Measurements from ENCODE around the gene NEO1.

The NEO1 gene

DNA sequence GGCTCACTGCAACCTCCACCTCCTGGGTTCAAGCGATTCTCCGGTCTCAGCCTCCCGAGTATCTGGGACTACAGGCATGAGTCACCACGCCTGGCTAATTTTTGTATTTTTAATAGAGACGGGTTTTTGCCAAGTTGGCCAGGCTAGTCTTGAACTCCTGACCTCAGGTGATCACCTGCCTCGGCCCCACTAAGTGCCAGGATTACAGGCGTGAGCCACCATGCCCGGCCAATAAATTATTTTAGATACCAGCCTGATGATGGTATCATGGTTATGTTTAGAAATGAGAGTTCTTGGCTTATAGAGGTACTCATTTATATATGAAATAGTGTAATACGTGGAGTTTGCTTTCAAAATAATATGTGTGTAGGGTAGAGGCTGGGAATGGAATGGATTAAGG lies 119.4 kb downstream of the NEO1 start:
- DNase-seq (ENCODE audit: low read depth): no peak
- TF ChIP-seq, protein P1, sequence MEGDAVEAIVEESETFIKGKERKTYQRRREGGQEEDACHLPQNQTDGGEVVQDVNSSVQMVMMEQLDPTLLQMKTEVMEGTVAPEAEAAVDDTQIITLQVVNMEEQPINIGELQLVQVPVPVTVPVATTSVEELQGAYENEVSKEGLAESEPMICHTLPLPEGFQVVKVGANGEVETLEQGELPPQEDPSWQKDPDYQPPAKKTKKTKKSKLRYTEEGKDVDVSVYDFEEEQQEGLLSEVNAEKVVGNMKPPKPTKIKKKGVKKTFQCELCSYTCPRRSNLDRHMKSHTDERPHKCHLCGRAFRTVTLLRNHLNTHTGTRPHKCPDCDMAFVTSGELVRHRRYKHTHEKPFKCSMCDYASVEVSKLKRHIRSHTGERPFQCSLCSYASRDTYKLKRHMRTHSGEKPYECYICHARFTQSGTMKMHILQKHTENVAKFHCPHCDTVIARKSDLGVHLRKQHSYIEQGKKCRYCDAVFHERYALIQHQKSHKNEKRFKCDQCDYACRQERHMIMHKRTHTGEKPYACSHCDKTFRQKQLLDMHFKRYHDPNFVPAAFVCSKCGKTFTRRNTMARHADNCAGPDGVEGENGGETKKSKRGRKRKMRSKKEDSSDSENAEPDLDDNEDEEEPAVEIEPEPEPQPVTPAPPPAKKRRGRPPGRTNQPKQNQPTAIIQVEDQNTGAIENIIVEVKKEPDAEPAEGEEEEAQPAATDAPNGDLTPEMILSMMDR (conservative IDR thresholded peaks at IDR 0.05; ENCODE audit: control insufficient read depth, insufficient read depth, low read depth, low read length): no peak

DNA sequence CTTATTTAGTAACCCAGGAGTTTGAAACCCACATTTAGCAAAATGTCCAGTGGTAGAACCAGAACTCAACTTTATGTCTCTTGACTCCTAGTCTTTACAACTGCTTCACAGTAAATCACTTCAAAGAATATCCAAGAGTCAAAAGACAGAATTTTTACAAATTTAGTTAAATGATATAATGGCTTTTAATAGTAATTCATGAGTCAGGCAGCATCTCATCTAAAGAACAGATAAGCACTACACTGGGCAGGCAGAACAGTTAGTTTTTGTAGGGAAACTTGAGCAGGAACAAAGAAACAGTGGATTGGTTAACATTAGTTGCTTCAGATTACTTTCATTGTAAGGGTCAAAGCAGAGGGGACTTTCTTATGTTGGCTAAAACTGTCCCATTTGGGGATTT lies 120.2 kb downstream of the NEO1 start:
- TF ChIP-seq, protein P1 (conservative IDR thresholded peaks at IDR 0.05; ENCODE audit: control insufficient read depth, insufficient read depth, low read depth, low read length): no peak
- DNase-seq (ENCODE audit: low read depth): no peak
- H3K4me3 ChIP-seq (ENCODE audit: control insufficient read depth, low read depth, low read length): no peak overlapping the region

More for the DNA sequence above, 119.4 kb downstream of the NEO1 start:
- no peak overlapping the region for H3K4me3 ChIP-seq (ENCODE audit: control insufficient read depth, low read depth, low read length)

DNA sequence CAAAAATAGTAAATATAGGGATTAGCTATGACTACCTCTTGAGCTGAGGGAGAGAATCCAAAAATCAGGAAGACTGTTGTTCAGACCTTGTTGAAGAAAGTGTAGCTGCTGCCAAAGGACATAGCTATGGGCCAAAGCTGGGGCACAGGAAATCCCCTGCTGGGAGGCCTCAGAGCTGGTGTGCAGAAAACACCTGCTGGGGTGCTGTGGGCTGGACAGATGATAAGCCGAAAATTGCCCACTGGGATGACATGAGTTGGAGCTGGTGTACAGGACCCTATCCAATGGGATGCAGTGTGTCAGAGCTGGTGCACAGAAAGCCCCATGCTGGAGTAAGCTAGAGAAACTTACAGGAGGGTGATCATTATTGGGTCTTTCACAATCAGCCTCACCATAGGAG lies 121.9 kb downstream of the NEO1 start:
- H3K4me3 ChIP-seq (ENCODE audit: control insufficient read depth, low read depth, low read length): no peak overlapping the region
- no peak for DNase-seq (ENCODE audit: low read depth)
- TF ChIP-seq, protein P1 (conservative IDR thresholded peaks at IDR 0.05; ENCODE audit: control insufficient read depth, insufficient read depth, low read depth, low read length): no peak

DNA sequence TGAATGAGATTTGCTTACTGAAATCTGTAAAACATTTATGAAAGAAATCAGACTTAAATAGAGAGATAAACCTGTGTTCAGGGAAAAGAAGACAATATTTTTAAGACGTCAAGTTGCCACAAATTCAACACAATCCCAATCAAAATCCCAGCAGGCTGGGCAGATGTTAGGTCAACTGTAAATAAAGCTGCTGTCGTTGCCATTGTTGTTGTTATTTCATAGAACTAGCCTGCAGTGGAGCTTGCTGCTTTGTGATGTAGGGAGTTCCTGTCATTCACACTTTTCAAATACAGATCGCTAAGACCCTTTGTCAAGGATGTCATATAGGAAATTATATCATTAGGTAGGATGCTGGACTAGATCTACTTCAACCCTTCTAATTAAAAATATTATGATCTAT lies 123.1 kb downstream of the NEO1 start:
- no peak for DNase-seq (ENCODE audit: low read depth)
- TF ChIP-seq, protein P1 (conservative IDR thresholded peaks at IDR 0.05; ENCODE audit: control insufficient read depth, insufficient read depth, low read depth, low read length): no peak
- H3K4me3 ChIP-seq (ENCODE audit: control insufficient read depth, low read depth, low read length): no peak overlapping the region

- no peak overlapping the region for H3K4me3 ChIP-seq (ENCODE audit: control insufficient read depth, low read depth, low read length)
- TF ChIP-seq, protein P1 (conservative IDR thresholded peaks at IDR 0.05; ENCODE audit: control insufficient read depth, insufficient read depth, low read depth, low read length): no peak
- no peak for DNase-seq (ENCODE audit: low read depth)
Observed at GRCh38 chr15:73176598-73176997, 124.3 kb downstream of the NEO1 start.

DNA sequence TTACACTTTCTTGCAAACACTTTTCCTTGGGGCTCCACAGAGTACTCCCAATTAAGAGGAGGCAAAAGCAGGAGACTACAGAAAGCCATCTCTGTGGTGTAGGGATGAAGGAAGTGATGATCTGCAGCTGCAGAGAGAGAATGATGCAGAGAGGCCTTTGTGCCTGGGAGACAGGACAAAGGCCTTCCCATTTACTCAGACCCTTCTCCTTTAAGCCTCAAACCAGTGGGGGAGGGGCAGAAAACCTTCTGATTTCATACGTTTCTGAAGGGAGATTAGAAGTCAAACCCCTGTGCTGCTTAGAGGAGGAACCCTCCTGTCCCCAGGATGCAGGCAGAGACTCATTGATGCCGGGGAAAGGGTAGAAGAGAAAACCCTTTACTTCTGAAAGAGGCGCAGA lies 130.8 kb downstream of the NEO1 start:
- no peak for DNase-seq (ENCODE audit: low read depth)
- TF ChIP-seq, protein P1 (conservative IDR thresholded peaks at IDR 0.05; ENCODE audit: control insufficient read depth, insufficient read depth, low read depth, low read length): no peak
- H3K4me3 ChIP-seq (ENCODE audit: control insufficient read depth, low read depth, low read length): no peak overlapping the region

GRCh38 chr15:73190189-73190601 lies 137.9 kb downstream of the NEO1 start:
- peak; percentile 44 for DNase-seq (ENCODE audit: low read depth)
- H3K4me3 ChIP-seq (ENCODE audit: control insufficient read depth, low read depth, low read length): no peak overlapping the region
- TF ChIP-seq, protein P1 (conservative IDR thresholded peaks at IDR 0.05; ENCODE audit: control insufficient read depth, insufficient read depth, low read depth, low read length): no peak

Measured in fibroblast of mammary gland (primary cell).